ENCODE data around the gene TIE1.

The TIE1 gene

GRCh38 chr1:43284546-43285110 lies 16.2 kb upstream of the TIE1 start:
- no peak for ATAC-seq
- TF ChIP-seq ZNF70 (CRISPR knock-in tag; IDR thresholded peaks at IDR 0.05) (no peak), CREB5 (CRISPR knock-in tag; IDR thresholded peaks at IDR 0.05; ENCODE audit: low read depth) (no peak), OSR1 (CRISPR knock-in tag; IDR thresholded peaks at IDR 0.05) (no peak), ISL1 (CRISPR knock-in tag; IDR thresholded peaks at IDR 0.05) (no peak), ZC3H10 (CRISPR knock-in tag; IDR thresholded peaks at IDR 0.05) (no peak), ZFP30 (CRISPR knock-in tag; IDR thresholded peaks at IDR 0.05) (no peak), CSRNP3 (CRISPR knock-in tag; IDR thresholded peaks at IDR 0.05) (no peak), GLIS3 (CRISPR knock-in tag; IDR thresholded peaks at IDR 0.05) (no peak), CSDC2 (CRISPR knock-in tag; IDR thresholded peaks at IDR 0.05) (no peak), SNAI2 (CRISPR knock-in tag; IDR thresholded peaks at IDR 0.05) (no peak), PPARA (CRISPR knock-in tag; IDR thresholded peaks at IDR 0.05; ENCODE audit: borderline replicate concordance) (no peak), TOX (CRISPR knock-in tag; IDR thresholded peaks at IDR 0.05; ENCODE audit: borderline replicate concordance) (no peak), ZNF8 (CRISPR knock-in tag; IDR thresholded peaks at IDR 0.05) (no peak), ARNTL (CRISPR knock-in tag; IDR thresholded peaks at IDR 0.05; ENCODE audit: borderline replicate concordance, low read depth) (no peak)

GRCh38 chr1:43285269-43285990 lies 15.4 kb upstream of the TIE1 start, which contains the start of gene C1orf210:
TSS of gene C1orf210 (minus strand) at chr1:43285581. CDS start at chr1:43283270, 2,311 bp downstream.
- no peak for ATAC-seq
- TF ChIP-seq PPARA (CRISPR knock-in tag; IDR thresholded peaks at IDR 0.05; ENCODE audit: borderline replicate concordance) (no peak), ZNF8 (CRISPR knock-in tag; IDR thresholded peaks at IDR 0.05) (no peak), BACH2 (CRISPR knock-in tag; IDR thresholded peaks at IDR 0.05; ENCODE audit: borderline replicate concordance) (no peak), OSR1 (CRISPR knock-in tag; IDR thresholded peaks at IDR 0.05) (no peak), POU6F1 (CRISPR knock-in tag; IDR thresholded peaks at IDR 0.05; ENCODE audit: borderline replicate concordance, low read depth) (no peak), TOX (CRISPR knock-in tag; IDR thresholded peaks at IDR 0.05; ENCODE audit: borderline replicate concordance) (no peak)

GRCh38 chr1:43286115-43286514 lies 14.7 kb upstream of the TIE1 start:
- no peak for ATAC-seq
- TF ChIP-seq CREB5 (CRISPR knock-in tag; IDR thresholded peaks at IDR 0.05; ENCODE audit: low read depth) = no peak
- no peak for TF ChIP-seq ARNTL (CRISPR knock-in tag; IDR thresholded peaks at IDR 0.05; ENCODE audit: borderline replicate concordance, low read depth)
- no peak for TF ChIP-seq OSR1 (CRISPR knock-in tag; IDR thresholded peaks at IDR 0.05)

- ATAC-seq = no peak
- TF ChIP-seq ZFP3 (CRISPR knock-in tag; IDR thresholded peaks at IDR 0.05) (no peak), OSR1 (CRISPR knock-in tag; IDR thresholded peaks at IDR 0.05) (no peak), TSHZ2 (CRISPR knock-in tag; IDR thresholded peaks at IDR 0.05) (no peak), TOX (CRISPR knock-in tag; IDR thresholded peaks at IDR 0.05; ENCODE audit: borderline replicate concordance) (no peak), ESRRG (CRISPR knock-in tag; IDR thresholded peaks at IDR 0.05) (no peak), PATZ1 (CRISPR knock-in tag; IDR thresholded peaks at IDR 0.05; ENCODE audit: borderline replicate concordance) (no peak), POU6F1 (CRISPR knock-in tag; IDR thresholded peaks at IDR 0.05; ENCODE audit: borderline replicate concordance, low read depth) (no peak), CSDC2 (CRISPR knock-in tag; IDR thresholded peaks at IDR 0.05) (no peak), BACH2 (CRISPR knock-in tag; IDR thresholded peaks at IDR 0.05; ENCODE audit: borderline replicate concordance) (no peak), ZFP30 (CRISPR knock-in tag; IDR thresholded peaks at IDR 0.05) (no peak), ARNTL (CRISPR knock-in tag; IDR thresholded peaks at IDR 0.05; ENCODE audit: borderline replicate concordance, low read depth) (no peak), TCF4 (CRISPR knock-in tag; IDR thresholded peaks at IDR 0.05; ENCODE audit: borderline replicate concordance) (no peak), GLIS3 (CRISPR knock-in tag; IDR thresholded peaks at IDR 0.05) (no peak), RARB (CRISPR knock-in tag; IDR thresholded peaks at IDR 0.05) (no peak)
These were observed 14.2 kb upstream of the TIE1 start for GRCh38 chr1:43286533-43286932.

Measured in SK-N-SH treated with all-trans-retinoic acid at 6 μM for 48 hours (cell line).